Measurements from ENCODE around the gene SNX9.
"Not testable (repeated sequence)": the region's sequence is repeated elsewhere in the genome, so short reads cannot be mapped to it uniquely, and the experiment has no call there.

Gene SNX9

GRCh38 chr6:157928428-157928827 lies 105.4 kb downstream of the SNX9 start:
- DNase-seq (ENCODE audit: low spot score) = no peak

GRCh38 chr6:157929076-157929475 lies 106.0 kb downstream of the SNX9 start:
- DNase-seq (ENCODE audit: low spot score) = peak; percentile 48

- no peak for DNase-seq (ENCODE audit: low spot score)
Observed at GRCh38 chr6:157929765-157930319, 106.8 kb downstream of the SNX9 start.

GRCh38 chr6:157935786-157936185 lies 112.7 kb downstream of the SNX9 start:
- no peak for DNase-seq (ENCODE audit: low spot score)

GRCh38 chr6:157937318-157937717 lies 114.3 kb downstream of the SNX9 start:
- DNase-seq (ENCODE audit: low spot score) = no peak

GRCh38 chr6:157937916-157938315 lies 114.9 kb downstream of the SNX9 start:
- no peak for DNase-seq (ENCODE audit: low spot score)

- not testable (repeated sequence) for DNase-seq (ENCODE audit: low spot score)
Observed at GRCh38 chr6:157940375-157941036, 117.5 kb downstream of the SNX9 start.

- DNase-seq (ENCODE audit: low spot score) = peak; percentile 91
Observed at GRCh38 chr6:157941101-157941863, 118.2 kb downstream of the SNX9 start.

- no peak for DNase-seq (ENCODE audit: low spot score)
Observed at GRCh38 chr6:157942351-157942750, 119.3 kb downstream of the SNX9 start.

GRCh38 chr6:157943249-157943963 lies 120.4 kb downstream of the SNX9 start:
- DNase-seq (ENCODE audit: low spot score) = no peak

- no peak for DNase-seq (ENCODE audit: low spot score)
Observed at GRCh38 chr6:157943964-157944283, 120.9 kb downstream of the SNX9 start.

- DNase-seq (ENCODE audit: low spot score) = no peak
Observed at GRCh38 chr6:157944983-157945931, 122.2 kb downstream of the SNX9 start.

GRCh38 chr6:157946053-157946617 lies 123.1 kb downstream of the SNX9 start:
- no peak for DNase-seq (ENCODE audit: low spot score)

- peak; percentile 74 for DNase-seq (ENCODE audit: low spot score)
Observed at GRCh38 chr6:157946865-157947532, 124.0 kb downstream of the SNX9 start.

- not testable (repeated sequence) for DNase-seq (ENCODE audit: low spot score)
Observed at GRCh38 chr6:157950899-157951298, 127.9 kb downstream of the SNX9 start.

- DNase-seq (ENCODE audit: low spot score) = no peak
Observed at GRCh38 chr6:157951828-157952227, 128.8 kb downstream of the SNX9 start.

- DNase-seq (ENCODE audit: low spot score) = no peak
Observed at GRCh38 chr6:157952861-157953351, 129.9 kb downstream of the SNX9 start.

- DNase-seq (ENCODE audit: low spot score) = no peak
Observed at GRCh38 chr6:157953580-157954091, 130.6 kb downstream of the SNX9 start.

- no peak for DNase-seq (ENCODE audit: low spot score)
Observed at GRCh38 chr6:157954150-157955117, 131.4 kb downstream of the SNX9 start.

Data from putamen (tissue), 1 donor.